T-cell (primary cell): ENCODE data around the gene ADAMTS5. TPM values are rescaled to one million over a fixed set of nuclear protein-coding genes. Genes with fewer than 3 reads are reported as not detected.

ENCODE experiments used
- ATAC-seq, 4 experiments: fragments of 200-7000 bp in 3 of 4; fragments of 150-1000 bp in 1 of 4; cut with Tn5 transposase; replicated peaks in 1 of 4; 1 replicate in 3 of 4; 2 replicates in 1 of 4; pipeline ENCODE4 v1.10.0; 2021; ENCODE audit warnings: moderate library complexity in 3 of 4, mild to moderate bottlenecking in 2 of 4, moderate number of reproducible peaks in 1 of 4
- CTCF ChIA-PET, 2 donors: fragments of 300-600 bp; sonication (Branson Sonifier 250); formaldehyde crosslinking; loops; one replicate each; lab custom pipeline; 2022; ENCODE audit warnings: antibody characterized with exemption in 2 of 2; lab: Charles Lee
- POLR2A ChIA-PET, 2 donors: fragments of 300-600 bp; sonication (Branson Sonifier 250); formaldehyde crosslinking; loops; one replicate each; lab custom pipeline; 2022; ENCODE audit warnings: antibody characterized with exemption in 2 of 2; lab: Charles Lee
- DNase-seq, 35 experiments: peaks; one replicate each; pipeline versions ENCODE4 v3.0.0 to v3.0.0-alpha.2; 2013 to 2023
- H3K27ac ChIP-seq: one replicate; pipeline ENCODE4 v1.5.1; 2013; ENCODE audit warnings: low read length
- H3K27me3 ChIP-seq, 2 experiments: replicated peaks in 1 of 2; 1 replicate in 1 of 2; 2 replicates in 1 of 2; pipeline versions ENCODE4 v1.6.1 to v1.7.0; 2013; ENCODE audit warnings: low read length in 1 of 2, mixed read lengths in 1 of 2; ENCODE audit not compliant: control insufficient read depth in 2 of 2, insufficient read depth in 2 of 2; ENCODE audit errors: extremely low read depth in 1 of 2
- H3K36me3 ChIP-seq, 2 donors: 1 replicate in 1 of 2; 2 replicates in 1 of 2; pipeline versions ENCODE4 v1.6.1 to v1.7.0; 2013; ENCODE audit warnings: low read length in 1 of 2; ENCODE audit not compliant: control insufficient read depth in 2 of 2, insufficient read depth in 1 of 2; ENCODE audit errors: extremely low read depth in 1 of 2
- H3K4me1 ChIP-seq, 2 experiments: 1 replicate in 1 of 2; 2 replicates in 1 of 2; pipeline versions ENCODE4 v1.6.1 to v1.7.0; 2013; ENCODE audit warnings: low read length in 2 of 2, mixed read lengths in 1 of 2; ENCODE audit not compliant: insufficient read depth in 2 of 2, control insufficient read depth in 1 of 2; ENCODE audit errors: extremely low read depth in 1 of 2
- H3K4me3 ChIP-seq, 2 donors: 1 replicate in 1 of 2; 2 replicates in 1 of 2; pipeline versions ENCODE4 v1.5.1 to v1.7.0; 2013; ENCODE audit warnings: mild to moderate bottlenecking in 2 of 2, low read length in 1 of 2, moderate library complexity in 1 of 2; ENCODE audit not compliant: control insufficient read depth in 1 of 2; ENCODE audit errors: extremely low read depth in 1 of 2
- H3K9me3 ChIP-seq: 2 replicates; pipeline ENCODE4 v1.7.0; 2013
- H3K27ac Mint-ChIP-seq, 2 donors: one replicate each; pipeline ENCODE4 v1.8.0; 2020 to 2021; ENCODE audit warnings: mild to moderate bottlenecking in 2 of 2, mixed read lengths in 2 of 2
- H3K27me3 Mint-ChIP-seq, 2 donors: one replicate each; pipeline ENCODE4 v1.8.0; 2021 to 2022; ENCODE audit warnings: mixed read lengths in 2 of 2
- H3K36me3 Mint-ChIP-seq: one replicate; pipeline ENCODE4 v1.8.0; 2021; ENCODE audit warnings: mixed read lengths
- H3K4me1 Mint-ChIP-seq, 3 donors: one replicate each; pipeline ENCODE4 v1.8.0; 2020 to 2022; ENCODE audit warnings: mixed read lengths in 3 of 3, mild to moderate bottlenecking in 1 of 3
- H3K4me3 Mint-ChIP-seq, 3 donors: one replicate each; pipeline ENCODE4 v1.8.0; 2020 to 2022; ENCODE audit warnings: mild to moderate bottlenecking in 3 of 3, mixed read lengths in 3 of 3, moderate library complexity in 3 of 3
- H3K9me3 Mint-ChIP-seq, 3 donors: one replicate each; pipeline ENCODE4 v1.8.0; 2020 to 2022; ENCODE audit warnings: mixed read lengths in 3 of 3
- WGBS: methylation state at CpG from one replicate; pipeline ENCODE4 v1.1.5; 2013; ENCODE audit warnings: missing lambda C conversion rate; ENCODE audit not compliant: insufficient coverage; 5-methylcytosine and 5-hydroxymethylcytosine counted together
- total RNA-seq, 35 experiments: library from RNA in 6 of 35; stranded (reverse) in 6 of 35; fragments of 120-200 nt in 1 of 35; gene quantifications; one replicate each; pipeline versions ENCODE4 v1.2.1 to v1.2.4 and lab custom pipeline; 2013 to 2026

The ADAMTS5 gene
- total RNA-seq, 5 donors from 2014 or later (not counting 1 experiment from before 2014, with no cell fraction given): 0.03 TPM; not detected in 4

DNA sequence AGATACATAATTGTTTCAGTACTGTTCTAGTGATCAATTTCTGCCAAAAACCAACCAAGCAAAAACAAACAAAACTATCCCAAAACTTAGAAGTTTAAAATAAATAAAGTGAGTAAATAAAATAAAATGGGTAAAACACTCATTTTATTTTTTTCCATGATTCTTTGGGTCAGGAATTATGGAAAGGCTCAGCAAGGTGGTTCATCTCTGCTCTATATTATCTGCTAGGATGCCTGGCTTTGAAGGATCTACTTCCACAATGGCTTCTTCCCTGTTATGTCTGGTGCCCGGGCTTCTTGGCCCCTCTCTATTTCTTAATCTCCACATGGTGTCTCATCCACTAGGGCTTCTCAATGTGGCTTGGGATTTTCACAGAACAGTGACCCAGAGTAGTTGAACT lies 92.5 kb downstream of the ADAMTS5 start:
- H3K36me3 Mint-ChIP-seq: no peaks in the 10 kb centered on the region
- Histone ChIP-seq H3K27ac (no peak overlapping the region), H3K27me3 (no peaks in the 10 kb centered on the region), H3K4me1 (no peaks in the 10 kb centered on the region), H3K4me3 (no peak overlapping the region), H3K9me3 (no peaks in the 10 kb centered on the region), H3K36me3 (no peaks in the 10 kb centered on the region)
- no peaks in the 10 kb centered on the region for H3K4me1 Mint-ChIP-seq
- CTCF ChIA-PET: no interaction called here
- H3K27me3 Mint-ChIP-seq: peaks cover 0 to 5% of the 10 kb centered on the region in 2 donors
- H3K9me3 Mint-ChIP-seq: peaks cover 0 to 2% (median 0%) of the 10 kb centered on the region in 3 donors
- DNase-seq: no peak
- H3K4me3 Mint-ChIP-seq: no peak overlapping the region
- no peak overlapping the region for H3K27ac Mint-ChIP-seq
- ATAC-seq: no peak
- POLR2A ChIA-PET: no interaction called here
- WGBS: 100% methylated on average over 1 of the region's 1 CpG

Other genes with a start within 250 kb of the ADAMTS5 start
- gene ADAMTS1, start 121.7 kb downstream of the ADAMTS5 start, total RNA-seq: 1 to 10 TPM in 2 of 5 donors, under 1 TPM in 3; 0.40 to 1.7 (median 0.72) TPM